ENCODE data around the gene DBT. TPM values are rescaled to one million over a fixed set of nuclear protein-coding genes. Genes with fewer than 3 reads are reported as not detected.
"Not testable (repeated sequence)": the region's sequence is repeated elsewhere in the genome, so short reads cannot be mapped to it uniquely, and the experiment has no call there.

DBT gene
- total and polyA plus RNA-seq, 11 donors = 6.8 to 45.3 (median 28.7) TPM

- Histone ChIP-seq H3K36me3 (peaks cover 0 to 66% (median 54%) of the 10 kb centered on the region in 9 donors), H3K9me3 (no peaks in the 10 kb centered on the region), H3K27me3 (no peaks in the 10 kb centered on the region), H3K4me1 (peaks cover 0 to 10% (median 0%) of the 10 kb centered on the region in 12 donors), H3K27ac (peak overlapping the region in 9 of 12 donors; percentile 46 to 74 (median 54)), H3K4me3 (no peak overlapping the region)
- TF ChIP-seq CTCF (IDR thresholded peaks at IDR 0.05) (no peak), POLR2A (IDR thresholded peaks at IDR 0.05) (no peak)
- DNase-seq (peak in 4 of 5 donors; percentile 39 to 73 (median 62)), ATAC-seq (peak; percentile 92 to 97 (median 95))
- intact Hi-C loops (cut with DNase I) = no loop called here
- 48 to 58% (median 51%) methylated on average over 2 of the region's 2 CpGs for whole genome bisulfite sequencing, 4 donors
Observed at GRCh38 chr1:100217834-100218233, 31.8 kb downstream of the DBT start.

GRCh38 chr1:100215101-100215500, 34.5 kb downstream of the DBT start:
- H3K4me3 ChIP-seq = no peak overlapping the region
- WGBS, 4 donors = 68 to 85% (median 82%) methylated on average over 1 of the region's 1 CpG
- H3K27me3 ChIP-seq = no peaks in the 10 kb centered on the region
- no peak for TF ChIP-seq CTCF (IDR thresholded peaks at IDR 0.05)
- TF ChIP-seq POLR2A (IDR thresholded peaks at IDR 0.05) = no peak
- intact Hi-C loops (cut with DNase I) = no loop called here
- peaks cover 0 to 15% (median 0%) of the 10 kb centered on the region in 12 donors for H3K4me1 ChIP-seq
- H3K27ac ChIP-seq = no peak overlapping the region
- DNase-seq (no peak), ATAC-seq (no peak)
- H3K9me3 ChIP-seq = no peaks in the 10 kb centered on the region
- H3K36me3 ChIP-seq = peaks cover 0 to 91% (median 71%) of the 10 kb centered on the region in 9 donors

- no peak overlapping the region for H3K4me3 ChIP-seq
- intact Hi-C loops (cut with DNase I) = no loop called here
- no peaks in the 10 kb centered on the region for H3K27me3 ChIP-seq
- TF ChIP-seq POLR2A (IDR thresholded peaks at IDR 0.05) = no peak
- TF ChIP-seq CTCF (IDR thresholded peaks at IDR 0.05) = no peak
- H3K4me1 ChIP-seq = peaks cover 0 to 12% (median 0%) of the 10 kb centered on the region in 12 donors
- no peak overlapping the region for H3K27ac ChIP-seq
- DNase-seq = no peak
- H3K36me3 ChIP-seq = peaks cover 0 to 100% (median 83%) of the 10 kb centered on the region in 9 donors
- WGBS, 4 donors = 95 to 98% (median 97%) methylated on average over 34 to 37 of the region's 37 CpGs
- peak in 1 of 4 donors; percentile 29 for ATAC-seq
- H3K9me3 ChIP-seq = no peaks in the 10 kb centered on the region
Observed at GRCh38 chr1:100213141-100213540, 36.5 kb downstream of the DBT start.

- Histone ChIP-seq H3K4me1 (peaks cover 0 to 6% (median 0%) of the 10 kb centered on the region in 12 donors), H3K27me3 (no peaks in the 10 kb centered on the region), H3K27ac (no peak overlapping the region), H3K4me3 (no peak overlapping the region), H3K36me3 (peaks cover 0 to 90% (median 80%) of the 10 kb centered on the region in 9 donors), H3K9me3 (peaks cover 0 to 14% (median 2%) of the 10 kb centered on the region in 12 donors)
- ATAC-seq (no peak), DNase-seq (no peak)
- no peak for TF ChIP-seq POLR2A (IDR thresholded peaks at IDR 0.05)
- TF ChIP-seq CTCF (IDR thresholded peaks at IDR 0.05) = no peak
- intact Hi-C loops (cut with DNase I) = no loop called here
- 96 to 99% (median 98%) methylated on average over 2 of the region's 2 CpGs for WGBS, 4 donors
Observed at GRCh38 chr1:100206301-100206700, 43.3 kb downstream of the DBT start.

- DNase-seq; intact Hi-C loops (cut with DNase I); H3K4me1 ChIP-seq; ATAC-seq; H3K4me3 ChIP-seq; H3K27me3 ChIP-seq; H3K27ac ChIP-seq: not testable (repeated sequence)
- 98 to 100% (median 99%) methylated on average over 2 of the region's 2 CpGs for WGBS, 4 donors
- Histone ChIP-seq H3K36me3 (peaks cover 0 to 90% (median 78%) of the 10 kb centered on the region in 9 donors), H3K9me3 (peaks cover 0 to 14% (median 2%) of the 10 kb centered on the region in 12 donors)
Observed at GRCh38 chr1:100205593-100205992, 44.0 kb downstream of the DBT start.

GRCh38 chr1:100205103-100205502, 44.5 kb downstream of the DBT start:
- H3K4me3 ChIP-seq; H3K4me1 ChIP-seq; H3K27me3 ChIP-seq; DNase-seq; H3K27ac ChIP-seq; ATAC-seq; intact Hi-C loops (cut with DNase I): not testable (repeated sequence)
- 93 to 98% (median 97%) methylated on average over 2 of the region's 2 CpGs for WGBS, 4 donors
- Histone ChIP-seq H3K36me3 (peaks cover 0 to 90% (median 78%) of the 10 kb centered on the region in 9 donors), H3K9me3 (peaks cover 0 to 14% (median 2%) of the 10 kb centered on the region in 12 donors)

- H3K27me3 ChIP-seq; intact Hi-C loops (cut with DNase I); DNase-seq; ATAC-seq; H3K4me1 ChIP-seq; H3K27ac ChIP-seq; H3K4me3 ChIP-seq: not testable (repeated sequence)
- Histone ChIP-seq H3K36me3 (peaks cover 0 to 92% (median 77%) of the 10 kb centered on the region in 9 donors), H3K9me3 (peaks cover 0 to 14% (median 2%) of the 10 kb centered on the region in 12 donors)
- 90 to 94% (median 93%) methylated on average over 2 of the region's 2 CpGs for WGBS, 4 donors
Observed at GRCh38 chr1:100202703-100203102, 46.9 kb downstream of the DBT start.

Measured in heart left ventricle (tissue), 16 donors.